Activated T-cell treated with anti-CD3 and anti-CD28 coated beads, Interleukin-2, amount 50 U/mL, for 48 hours (primary cell): ENCODE data around the gene TMEM222.
A peak's percentile ranks its signal among the peaks of the same experiment; 100 is the strongest.

Experiments
- DNase-seq, 2 experiments: peaks; one replicate each; pipeline ENCODE4 v3.0.0-alpha.2; 2020

The TMEM222 gene

GRCh38 chr1:27342778-27343638 lies 21.0 kb downstream of the TMEM222 start:
- peak; percentile 71 to 74 for DNase-seq

DNA sequence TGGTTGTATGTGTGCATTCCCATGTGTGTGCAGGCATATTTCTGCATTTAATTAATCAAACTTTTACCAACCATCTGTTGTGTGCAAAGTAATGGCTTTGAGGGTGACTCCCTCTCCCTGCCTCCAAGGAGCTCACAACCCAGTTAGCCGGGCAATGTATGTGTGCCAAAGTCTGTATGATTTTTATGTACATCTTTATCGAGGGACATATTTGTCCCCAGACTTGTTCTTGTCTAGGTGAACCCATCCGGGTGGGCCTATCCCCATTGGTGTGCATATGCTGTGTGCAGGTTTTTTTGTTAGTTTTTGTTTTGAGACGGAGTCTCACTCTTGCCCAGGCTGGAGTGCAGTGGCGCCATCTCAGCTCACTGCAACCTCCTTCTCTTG lies 21.7 kb downstream of the TMEM222 start:
- no peak for DNase-seq

DNA sequence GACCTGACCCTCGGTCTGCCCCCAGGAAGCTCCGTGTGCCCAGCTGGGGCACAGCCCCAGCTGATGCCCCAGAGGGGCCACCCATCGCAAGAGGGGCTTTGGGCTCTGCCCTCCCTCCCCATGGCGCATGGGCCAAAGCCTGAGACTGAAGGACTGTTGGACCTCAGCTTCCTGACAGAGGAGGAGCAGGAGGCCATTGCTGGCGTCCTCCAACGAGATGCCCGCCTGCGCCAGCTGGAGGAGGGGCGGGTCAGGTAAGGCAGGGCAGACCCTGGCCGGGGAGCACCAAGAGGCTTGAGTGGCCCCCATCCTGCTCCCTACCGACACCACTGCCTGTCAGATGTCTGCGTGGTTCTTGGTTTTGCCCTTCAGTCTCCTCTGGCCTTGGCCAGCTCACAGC lies 23.3 kb downstream of the TMEM222 start:
- no peak for DNase-seq

- no peak for DNase-seq
Measured at GRCh38 chr1:27346357-27346756, 24.4 kb downstream of the TMEM222 start.

DNA sequence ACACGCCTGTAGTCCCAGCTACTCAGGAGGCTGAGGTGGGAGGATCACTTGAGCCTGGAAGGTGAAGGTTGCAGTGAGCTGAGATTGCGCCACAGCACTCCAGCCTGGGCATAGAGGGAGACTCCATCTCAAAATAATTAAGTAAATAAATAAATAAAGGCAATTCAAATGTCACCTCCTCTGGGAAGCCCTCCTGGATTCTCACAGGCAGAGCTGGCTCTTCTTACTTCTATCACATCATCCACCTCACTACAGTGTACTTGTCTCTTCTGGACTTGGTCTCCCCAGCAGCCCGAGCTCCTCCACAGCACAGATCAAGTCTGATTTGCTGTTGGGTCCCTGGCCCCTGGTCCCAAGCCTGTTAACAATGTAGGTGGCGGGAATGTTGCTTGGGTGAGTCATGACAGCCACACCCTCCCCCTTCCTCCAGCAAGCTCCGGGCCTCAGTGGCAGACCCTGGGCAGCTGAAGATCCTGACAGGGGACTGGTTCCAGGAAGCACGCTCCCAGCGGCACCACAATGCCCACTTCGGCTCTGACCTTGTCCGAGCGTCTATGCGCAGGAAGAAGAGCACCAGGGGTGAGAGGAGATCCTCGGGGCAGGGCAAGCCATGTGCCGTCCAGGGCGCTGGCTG lies 25.1 kb downstream of the TMEM222 start:
- no peak for DNase-seq

DNA sequence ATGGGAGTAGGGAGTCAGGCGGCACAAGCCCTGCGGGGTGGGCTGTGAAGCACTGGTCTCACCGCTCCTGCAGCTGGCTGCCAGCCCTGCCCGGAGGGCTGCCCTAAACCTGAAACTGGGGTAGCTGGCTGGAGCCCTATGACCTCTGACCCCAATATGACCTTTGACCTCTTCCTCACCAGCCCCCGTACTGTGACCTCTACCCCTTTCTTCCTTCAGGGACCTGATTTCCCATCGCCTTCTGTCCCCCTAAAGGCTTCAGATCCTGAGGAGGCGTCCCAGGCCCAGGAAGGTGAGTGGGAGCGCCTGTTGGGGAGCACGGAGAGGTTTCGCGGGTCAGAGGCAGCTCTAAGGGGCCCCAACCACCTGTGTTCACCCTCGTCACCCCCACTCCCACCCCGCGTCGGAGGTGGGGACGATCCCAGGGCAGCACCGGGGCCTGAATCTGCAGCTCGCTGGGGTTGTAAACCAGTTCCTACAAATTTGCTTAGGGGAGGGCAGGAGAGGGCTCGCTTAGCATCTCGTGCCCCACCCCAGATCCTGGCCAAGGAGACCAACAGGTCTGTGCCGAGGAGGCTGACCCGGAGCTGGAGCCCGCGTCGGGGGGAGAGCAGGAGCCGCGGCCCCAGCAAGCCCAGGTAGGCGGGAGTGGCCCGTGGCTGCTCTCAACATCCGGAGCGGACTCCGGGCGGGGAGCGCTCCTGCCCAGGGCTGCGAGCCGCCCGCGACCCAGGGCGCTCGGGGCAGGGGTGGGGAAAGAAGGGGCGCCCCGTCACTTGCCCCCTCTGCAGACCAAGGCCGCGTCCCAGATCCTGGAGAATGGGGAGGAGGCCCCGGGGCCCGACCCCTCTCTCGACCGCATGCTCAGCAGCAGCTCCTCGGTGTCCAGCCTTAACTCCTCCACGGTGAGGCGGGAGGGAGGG lies 27.2 kb downstream of the TMEM222 start:
- peak; percentile 50 to 67 for DNase-seq

- DNase-seq, result peak in 1 of 2 experiments; percentile 54
Measured at GRCh38 chr1:27349784-27350662, 28.1 kb downstream of the TMEM222 start.

DNA sequence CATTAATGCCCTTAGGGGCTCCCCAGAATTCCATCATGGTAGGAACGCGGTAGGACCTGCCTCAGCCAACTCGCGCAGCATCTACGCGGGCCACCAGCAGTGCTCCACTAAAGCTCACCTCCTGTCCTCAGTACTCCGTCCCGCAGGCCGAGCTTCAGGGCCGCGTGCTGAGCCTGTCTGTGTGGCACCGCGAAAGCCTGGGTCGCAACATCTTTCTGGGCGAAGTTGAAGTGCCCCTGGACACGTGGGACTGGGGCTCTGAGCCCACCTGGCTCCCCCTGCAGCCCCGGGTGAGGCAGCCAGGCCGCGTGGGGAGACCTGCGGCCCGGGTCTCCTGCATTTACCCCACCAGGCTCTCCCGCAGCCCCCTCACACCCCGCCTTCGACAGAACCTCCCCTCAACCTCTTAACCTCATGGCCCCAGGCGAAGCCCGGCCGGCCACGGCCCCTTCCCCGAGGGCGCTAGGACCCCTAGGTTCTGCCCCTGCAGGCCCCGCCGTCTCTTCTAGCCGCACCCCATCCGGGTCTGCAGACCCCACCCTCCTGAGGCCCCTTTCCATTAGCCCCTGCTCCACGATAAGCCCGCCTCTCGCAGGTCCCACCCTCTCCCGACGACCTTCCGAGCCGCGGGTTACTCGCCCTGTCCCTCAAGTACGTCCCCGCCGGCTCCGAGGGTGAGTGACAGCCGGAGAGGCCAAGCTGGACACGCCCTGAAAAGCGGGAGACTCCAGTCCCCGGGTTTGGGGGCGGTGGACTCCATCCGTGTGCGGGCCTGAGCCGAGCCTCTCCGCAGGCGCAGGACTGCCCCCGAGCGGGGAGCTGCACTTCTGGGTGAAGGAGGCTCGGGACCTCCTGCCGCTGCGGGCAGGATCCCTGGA lies 28.9 kb downstream of the TMEM222 start:
- no peak for DNase-seq

GRCh38 chr1:27351541-27352107 lies 29.7 kb downstream of the TMEM222 start:
- no peak for DNase-seq

DNA sequence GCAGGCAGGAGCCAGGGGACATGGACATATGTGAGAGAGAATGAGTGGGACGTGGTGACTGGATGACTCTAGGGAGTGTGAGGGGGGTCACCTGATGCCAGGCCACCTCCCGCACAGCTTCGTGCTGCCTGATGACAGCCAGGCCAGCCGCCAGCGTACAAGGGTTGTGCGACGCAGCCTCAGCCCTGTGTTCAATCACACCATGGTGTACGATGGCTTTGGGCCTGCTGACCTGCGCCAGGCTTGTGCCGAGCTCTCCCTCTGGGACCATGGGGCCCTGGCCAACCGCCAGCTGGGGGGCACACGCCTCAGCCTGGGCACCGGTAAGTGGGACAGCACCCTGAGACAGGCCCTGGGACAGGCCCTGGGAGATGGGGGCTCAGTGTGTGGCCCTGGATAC lies 31.2 kb downstream of the TMEM222 start:
- DNase-seq, result no peak

- no peak for DNase-seq
Measured at GRCh38 chr1:27353629-27354028, 31.7 kb downstream of the TMEM222 start.

DNA sequence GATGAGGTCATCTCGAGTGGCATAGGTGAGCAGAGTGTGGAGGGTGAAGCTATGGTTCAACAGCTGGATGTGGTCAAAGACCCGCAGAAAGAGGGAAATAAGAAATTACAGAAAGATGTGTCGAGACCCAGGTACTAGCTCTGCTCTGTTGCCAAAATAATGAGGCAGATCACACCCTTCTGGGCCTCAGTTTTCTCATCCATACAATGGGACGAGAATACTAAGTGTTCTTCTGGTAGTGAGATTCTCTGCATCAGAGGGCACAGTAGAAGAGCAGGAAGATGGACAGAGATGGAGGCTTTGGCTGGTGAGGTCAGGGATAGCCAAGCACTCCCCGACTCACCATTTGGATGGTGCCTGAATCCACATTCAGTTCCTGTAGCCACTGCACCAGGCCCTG lies 33.7 kb downstream of the TMEM222 start:
- DNase-seq, result no peak

DNA sequence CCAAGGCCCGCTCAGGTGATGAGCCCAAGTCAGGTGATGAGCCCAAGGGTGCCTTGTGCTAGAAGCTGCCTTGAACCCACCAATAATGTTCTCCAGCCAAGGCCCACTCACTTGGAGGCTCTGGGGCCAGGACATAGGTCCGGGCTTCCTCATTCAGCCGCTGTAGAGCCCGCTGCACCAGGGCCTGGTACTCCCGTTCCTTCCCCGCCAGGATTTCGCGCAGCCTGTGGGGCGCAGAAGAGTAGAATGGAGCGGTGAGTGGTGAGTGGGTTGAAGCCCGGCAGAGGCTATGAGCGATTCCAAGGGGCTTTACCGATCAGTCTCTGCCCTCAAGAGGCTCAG lies 34.3 kb downstream of the TMEM222 start:
- no peak for DNase-seq

GRCh38 chr1:27356619-27357280 lies 34.8 kb downstream of the TMEM222 start:
- peak; percentile 43 to 46 for DNase-seq

DNA sequence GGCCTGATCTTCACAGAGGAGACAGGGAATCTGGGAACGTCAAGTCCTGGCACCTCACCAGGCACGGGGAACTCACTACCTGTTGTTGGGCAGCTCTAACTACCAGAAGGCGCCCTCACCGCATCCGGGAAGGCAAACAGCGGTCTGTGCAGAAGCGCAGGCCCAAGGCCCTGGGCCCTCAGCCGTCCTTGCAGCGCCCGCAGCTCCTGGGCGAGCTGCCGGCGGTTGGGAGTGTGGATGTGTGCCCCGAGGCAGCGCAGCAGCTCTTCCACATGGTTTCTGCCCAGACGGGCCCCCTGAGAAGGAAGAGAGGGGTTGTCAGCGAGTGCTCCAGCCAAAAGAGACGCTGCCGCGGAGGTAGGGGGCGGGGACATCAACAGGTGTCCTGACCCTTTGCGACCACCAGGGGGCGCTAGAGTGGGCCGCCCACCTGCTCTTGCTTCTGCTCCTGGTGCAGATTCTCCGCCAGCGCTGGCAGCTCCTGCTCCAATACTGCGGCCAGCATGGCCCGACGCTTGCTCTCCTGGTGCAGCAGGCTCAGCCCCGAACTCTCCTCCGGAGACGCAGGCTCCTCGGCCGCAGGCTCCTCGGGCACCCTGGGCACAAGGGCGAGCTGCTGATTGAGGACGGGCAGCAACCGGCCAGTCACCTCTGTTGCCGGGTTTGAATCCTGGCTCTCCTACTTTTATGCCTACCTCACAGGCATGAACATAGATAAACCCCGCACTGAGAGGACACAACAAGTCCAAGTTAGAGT lies 35.5 kb downstream of the TMEM222 start:
- peak; percentile 86 to 92 for DNase-seq

DNA sequence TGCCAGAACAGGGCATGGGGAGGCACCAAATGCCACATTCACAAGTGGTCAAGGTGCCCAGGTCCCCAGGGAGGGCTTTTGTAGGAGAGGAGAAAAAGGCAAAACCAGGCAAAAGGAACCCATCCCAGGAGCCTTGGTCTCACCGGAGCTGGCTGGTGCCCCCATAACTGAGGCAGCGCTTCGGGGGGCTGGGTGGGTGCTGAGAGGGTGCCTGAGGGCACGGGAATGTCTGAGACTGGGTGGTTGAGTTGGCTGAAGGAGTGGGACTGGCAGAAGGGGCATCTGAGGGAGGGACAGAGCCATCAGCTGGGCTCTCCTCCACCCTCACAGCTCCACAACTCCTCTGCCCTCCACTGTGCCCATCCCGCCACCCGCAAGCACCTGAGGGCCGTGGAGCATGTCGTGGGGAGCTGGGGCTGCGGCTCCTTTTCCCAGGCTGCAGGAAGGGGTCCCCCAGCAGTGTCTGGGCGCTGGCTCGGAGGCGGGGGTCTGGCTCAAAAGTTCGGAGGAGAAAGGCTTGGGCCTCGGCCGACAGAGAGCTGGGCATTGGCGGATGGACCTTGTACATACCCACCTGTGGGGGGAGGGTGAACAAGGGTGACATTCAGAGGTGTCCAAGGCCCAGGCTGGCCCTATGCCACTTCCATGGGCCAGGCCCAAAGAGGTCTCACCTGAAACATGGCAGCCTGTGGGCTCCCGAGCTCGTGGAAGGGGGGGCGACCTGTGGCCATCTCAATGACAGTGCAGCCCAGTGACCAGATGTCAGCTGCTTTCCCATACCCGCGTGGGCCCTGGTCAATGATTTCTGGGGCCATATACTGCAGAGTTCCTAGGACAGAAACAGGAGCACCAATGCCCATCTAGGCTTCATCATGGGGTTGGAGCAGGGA lies 36.3 kb downstream of the TMEM222 start:
- DNase-seq, result no peak

DNA sequence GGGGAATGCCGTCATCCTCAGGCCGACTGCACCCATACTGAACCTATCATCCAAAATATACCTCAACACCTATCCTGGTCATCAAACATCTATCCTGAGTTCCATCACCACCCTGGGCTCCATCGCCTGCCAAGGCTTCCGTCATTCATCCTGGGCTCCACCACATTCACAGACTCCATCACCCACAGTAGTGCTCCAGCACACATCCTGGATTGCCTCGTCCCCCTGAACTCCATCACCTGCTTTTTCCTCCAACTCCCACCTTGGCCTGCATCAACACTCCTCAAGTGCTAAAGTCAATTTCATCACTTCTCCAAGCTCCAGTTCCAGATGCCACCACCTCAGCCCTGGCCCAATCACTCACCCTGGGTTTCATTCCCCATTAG lies 37.0 kb downstream of the TMEM222 start:
- DNase-seq, result no peak

DNA sequence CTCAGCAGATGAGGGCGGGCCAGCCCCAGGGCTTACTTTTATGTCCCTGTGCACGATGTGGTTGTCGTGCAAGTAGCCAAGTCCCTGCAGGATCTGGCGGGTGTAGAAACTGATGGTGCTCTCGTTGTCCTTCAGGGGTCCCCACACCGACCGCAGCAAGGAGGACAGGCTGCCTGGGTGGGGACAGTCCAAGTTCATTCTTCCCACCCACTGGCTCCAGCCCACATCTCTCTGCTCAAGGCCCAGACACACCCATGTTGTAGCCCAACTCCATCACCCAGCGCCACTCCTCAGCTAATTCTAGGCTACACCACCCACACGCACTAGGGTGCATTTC lies 37.8 kb downstream of the TMEM222 start:
- no peak for DNase-seq
